HL-60 (cell line): ENCODE results near the gene TMEM106C.
"Not testable (repeated sequence)": the region's sequence is repeated elsewhere in the genome, so short reads cannot be mapped to it uniquely, and the experiment has no call there.

ENCODE experiments used
- DNase-seq, 2 experiments: peaks; one replicate each; pipeline ENCODE4 v3.0.0-alpha.2; 2010 to 2020; ENCODE audit warnings: low read depth in 1 of 2, low spot score in 1 of 2
- H3K27ac ChIP-seq: fragments of 250-450 bp; sonication (Bioruptor Pico); replicated peaks from 2 replicates; pipeline ENCODE4 v1.5.1; 2020; ENCODE audit warnings: mild to moderate bottlenecking, moderate library complexity
- H3K27me3 ChIP-seq: fragments of 250-450 bp; sonication (Bioruptor Pico); 2 replicates; pipeline ENCODE4 v1.5.1; 2021; ENCODE audit warnings: mild to moderate bottlenecking, moderate library complexity; ENCODE audit not compliant: insufficient read depth, poor library complexity, severe bottlenecking
- H3K4me3 ChIP-seq: replicated peaks from 2 replicates; pipeline ENCODE4 v1.5.1; 2011; ENCODE audit warnings: mild to moderate bottlenecking, control low read depth, low read length; ENCODE audit not compliant: insufficient read depth
- GABPA ChIP-seq: IDR thresholded peaks from 2 replicates; pipeline ENCODE4 v1.6.1; 2012; ENCODE audit warnings: low read depth
- POLR2AphosphoS5 ChIP-seq: IDR thresholded peaks from 2 replicates; pipeline ENCODE4 v1.6.1; 2012; ENCODE audit warnings: low read depth
- SPI1 ChIP-seq: IDR thresholded peaks from 2 replicates; pipeline ENCODE4 v1.6.1; 2012; ENCODE audit warnings: low read depth, mild to moderate bottlenecking, borderline replicate concordance
- TF ChIP-seq, protein P1 (sequence below): IDR thresholded peaks from one replicate; pipeline ENCODE4 v1.5.1; 2011; ENCODE audit warnings: low read length, control low read depth, inconsistent platforms; ENCODE audit not compliant: insufficient read depth
- TF ChIP-seq, protein P2 (sequence below): IDR thresholded peaks from 2 replicates; pipeline ENCODE4 v1.6.1; 2012; ENCODE audit warnings: low read depth; ENCODE audit not compliant: insufficient replicate concordance

The TMEM106C gene

GRCh38 chr12:47954467-47955045 lies 8.8 kb upstream of the TMEM106C start:
- DNase-seq = no peak
- no peak overlapping the region for H3K27ac ChIP-seq
- no peak overlapping the region for H3K4me3 ChIP-seq
- TF ChIP-seq, protein P1, sequence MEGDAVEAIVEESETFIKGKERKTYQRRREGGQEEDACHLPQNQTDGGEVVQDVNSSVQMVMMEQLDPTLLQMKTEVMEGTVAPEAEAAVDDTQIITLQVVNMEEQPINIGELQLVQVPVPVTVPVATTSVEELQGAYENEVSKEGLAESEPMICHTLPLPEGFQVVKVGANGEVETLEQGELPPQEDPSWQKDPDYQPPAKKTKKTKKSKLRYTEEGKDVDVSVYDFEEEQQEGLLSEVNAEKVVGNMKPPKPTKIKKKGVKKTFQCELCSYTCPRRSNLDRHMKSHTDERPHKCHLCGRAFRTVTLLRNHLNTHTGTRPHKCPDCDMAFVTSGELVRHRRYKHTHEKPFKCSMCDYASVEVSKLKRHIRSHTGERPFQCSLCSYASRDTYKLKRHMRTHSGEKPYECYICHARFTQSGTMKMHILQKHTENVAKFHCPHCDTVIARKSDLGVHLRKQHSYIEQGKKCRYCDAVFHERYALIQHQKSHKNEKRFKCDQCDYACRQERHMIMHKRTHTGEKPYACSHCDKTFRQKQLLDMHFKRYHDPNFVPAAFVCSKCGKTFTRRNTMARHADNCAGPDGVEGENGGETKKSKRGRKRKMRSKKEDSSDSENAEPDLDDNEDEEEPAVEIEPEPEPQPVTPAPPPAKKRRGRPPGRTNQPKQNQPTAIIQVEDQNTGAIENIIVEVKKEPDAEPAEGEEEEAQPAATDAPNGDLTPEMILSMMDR = no peak
- no peak for TF ChIP-seq GABPA
- no peaks in the 10 kb centered on the region for H3K27me3 ChIP-seq

GRCh38 chr12:47955059-47955458 lies 8.3 kb upstream of the TMEM106C start:
- H3K27ac ChIP-seq = no peak overlapping the region
- H3K4me3 ChIP-seq = no peak overlapping the region
- no peak for DNase-seq
- TF ChIP-seq GABPA (no peak), SPI1 (no peak), POLR2AphosphoS5 (no peak)
- TF ChIP-seq, protein P2, sequence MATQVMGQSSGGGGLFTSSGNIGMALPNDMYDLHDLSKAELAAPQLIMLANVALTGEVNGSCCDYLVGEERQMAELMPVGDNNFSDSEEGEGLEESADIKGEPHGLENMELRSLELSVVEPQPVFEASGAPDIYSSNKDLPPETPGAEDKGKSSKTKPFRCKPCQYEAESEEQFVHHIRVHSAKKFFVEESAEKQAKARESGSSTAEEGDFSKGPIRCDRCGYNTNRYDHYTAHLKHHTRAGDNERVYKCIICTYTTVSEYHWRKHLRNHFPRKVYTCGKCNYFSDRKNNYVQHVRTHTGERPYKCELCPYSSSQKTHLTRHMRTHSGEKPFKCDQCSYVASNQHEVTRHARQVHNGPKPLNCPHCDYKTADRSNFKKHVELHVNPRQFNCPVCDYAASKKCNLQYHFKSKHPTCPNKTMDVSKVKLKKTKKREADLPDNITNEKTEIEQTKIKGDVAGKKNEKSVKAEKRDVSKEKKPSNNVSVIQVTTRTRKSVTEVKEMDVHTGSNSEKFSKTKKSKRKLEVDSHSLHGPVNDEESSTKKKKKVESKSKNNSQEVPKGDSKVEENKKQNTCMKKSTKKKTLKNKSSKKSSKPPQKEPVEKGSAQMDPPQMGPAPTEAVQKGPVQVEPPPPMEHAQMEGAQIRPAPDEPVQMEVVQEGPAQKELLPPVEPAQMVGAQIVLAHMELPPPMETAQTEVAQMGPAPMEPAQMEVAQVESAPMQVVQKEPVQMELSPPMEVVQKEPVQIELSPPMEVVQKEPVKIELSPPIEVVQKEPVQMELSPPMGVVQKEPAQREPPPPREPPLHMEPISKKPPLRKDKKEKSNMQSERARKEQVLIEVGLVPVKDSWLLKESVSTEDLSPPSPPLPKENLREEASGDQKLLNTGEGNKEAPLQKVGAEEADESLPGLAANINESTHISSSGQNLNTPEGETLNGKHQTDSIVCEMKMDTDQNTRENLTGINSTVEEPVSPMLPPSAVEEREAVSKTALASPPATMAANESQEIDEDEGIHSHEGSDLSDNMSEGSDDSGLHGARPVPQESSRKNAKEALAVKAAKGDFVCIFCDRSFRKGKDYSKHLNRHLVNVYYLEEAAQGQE = no peak
- TF ChIP-seq, protein P1 = no peak
- peaks cover 3% of the 10 kb centered on the region for H3K27me3 ChIP-seq

DNA sequence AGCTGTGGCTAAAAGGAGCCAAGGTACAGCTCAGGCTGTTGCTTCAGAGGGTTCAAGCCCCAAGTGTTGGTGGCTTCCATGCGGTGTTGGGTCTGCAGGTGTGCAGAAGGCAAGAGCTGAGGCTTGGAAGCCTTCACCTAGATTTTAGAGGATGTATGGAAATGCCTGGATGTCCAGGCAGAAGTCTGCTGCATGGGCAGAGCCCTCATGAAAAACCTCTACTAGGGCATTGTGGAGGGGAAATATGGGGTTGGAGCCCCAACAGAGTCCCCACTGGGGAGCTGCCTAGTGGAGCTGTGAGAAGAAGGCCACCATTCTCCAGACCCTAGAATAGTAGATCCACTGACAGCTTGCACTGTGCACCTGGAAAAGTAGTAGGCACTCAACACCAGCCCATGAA lies 5.7 kb upstream of the TMEM106C start:
- not testable (repeated sequence) for H3K4me3 ChIP-seq, H3K27me3 ChIP-seq, DNase-seq, H3K27ac ChIP-seq

- H3K4me3 ChIP-seq = no peak overlapping the region
- peaks cover 3% of the 10 kb centered on the region for H3K27me3 ChIP-seq
- DNase-seq = no peak
- no peak overlapping the region for H3K27ac ChIP-seq
- no peak for TF ChIP-seq GABPA
Measured at GRCh38 chr12:47962198-47962597, 1.2 kb upstream of the TMEM106C start.

DNA sequence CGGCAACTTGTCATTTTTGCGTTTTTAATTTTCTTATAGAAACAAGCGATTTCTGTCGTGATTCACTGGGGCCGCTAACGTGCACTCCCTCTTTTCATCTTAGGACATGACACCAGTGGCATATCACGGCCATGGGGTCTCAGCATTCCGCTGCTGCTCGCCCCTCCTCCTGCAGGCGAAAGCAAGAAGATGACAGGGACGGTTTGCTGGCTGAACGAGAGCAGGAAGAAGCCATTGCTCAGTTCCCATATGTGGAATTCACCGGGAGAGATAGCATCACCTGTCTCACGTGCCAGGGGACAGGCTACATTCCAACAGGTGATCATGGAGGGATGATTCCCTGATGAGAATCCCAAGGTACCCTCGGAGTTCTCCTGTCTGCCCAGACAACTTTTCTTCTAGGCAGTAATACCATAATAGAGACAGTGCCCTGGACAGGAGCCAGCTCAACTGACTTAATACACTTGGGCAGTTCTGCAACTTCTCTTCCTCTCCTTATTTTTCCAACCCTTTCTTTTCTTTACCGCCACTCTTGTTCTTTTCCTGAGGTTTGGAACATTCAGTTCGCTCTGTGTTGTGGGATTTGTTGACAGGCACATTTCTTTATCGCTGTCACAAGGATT lies 821 bp downstream of the TMEM106C start:
- H3K4me3 ChIP-seq = peak overlapping the region; percentile 94
- H3K27ac ChIP-seq = peak overlapping the region; percentile 50
- TF ChIP-seq POLR2AphosphoS5 (no peak), SPI1 (no peak), GABPA (no peak)
- TF ChIP-seq, protein P1 = no peak
- TF ChIP-seq, protein P2 = no peak
- H3K27me3 ChIP-seq = peaks cover 3% of the 10 kb centered on the region
- DNase-seq = no peak
